SKM-1 treated with dmso at 0.1 percent for 144 hours (cell line): ENCODE measurements around the gene CLTC.
"Not testable (repeated sequence)": the region's sequence is repeated elsewhere in the genome, so short reads cannot be mapped to it uniquely, and the experiment has no call there.

ENCODE experiments used
- DNase-seq: peaks from one replicate; lab custom pipeline; 2025; ENCODE audit not compliant: unreplicated experiment; lab: John Stamatoyannopoulos, UW

The CLTC gene

GRCh38 chr17:59619298-59620063, at the start of gene CLTC:
Gene CLTC (plus strand): TSS chr17:59619895. CDS start chr17:59620132, 237 bp downstream.
- peak; percentile 91 for DNase-seq

DNA sequence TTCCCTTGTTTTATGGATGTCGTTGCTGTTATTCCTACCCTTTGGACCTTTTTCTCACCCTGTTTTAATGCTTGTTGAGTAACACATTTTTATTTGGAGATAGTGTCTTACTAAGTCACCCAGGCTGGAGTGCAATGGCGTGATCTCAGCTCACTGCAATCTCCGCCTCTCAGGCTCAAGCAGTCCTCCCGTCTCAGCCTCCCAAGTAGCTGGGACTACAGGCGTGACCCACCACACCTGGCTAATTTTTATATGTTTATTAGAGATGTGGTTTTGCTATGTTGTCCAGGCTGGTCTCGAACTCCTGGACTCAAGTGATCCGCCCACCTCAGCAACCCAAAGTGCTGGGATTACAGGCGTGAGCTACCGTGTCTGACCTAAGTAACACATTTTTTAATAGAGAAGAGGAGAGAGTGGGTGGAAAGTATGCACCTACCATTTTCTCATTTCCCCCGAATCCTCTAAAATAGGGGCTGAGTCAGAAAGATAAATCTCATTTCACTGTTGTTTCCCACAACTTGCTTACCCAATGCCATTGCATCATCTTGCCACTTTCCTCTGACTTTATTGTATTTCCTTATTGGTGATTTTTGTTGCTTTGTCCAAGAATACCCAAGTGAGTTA, 47.3 kb upstream of the CLTC start:
- peak; percentile 23 for DNase-seq

DNA sequence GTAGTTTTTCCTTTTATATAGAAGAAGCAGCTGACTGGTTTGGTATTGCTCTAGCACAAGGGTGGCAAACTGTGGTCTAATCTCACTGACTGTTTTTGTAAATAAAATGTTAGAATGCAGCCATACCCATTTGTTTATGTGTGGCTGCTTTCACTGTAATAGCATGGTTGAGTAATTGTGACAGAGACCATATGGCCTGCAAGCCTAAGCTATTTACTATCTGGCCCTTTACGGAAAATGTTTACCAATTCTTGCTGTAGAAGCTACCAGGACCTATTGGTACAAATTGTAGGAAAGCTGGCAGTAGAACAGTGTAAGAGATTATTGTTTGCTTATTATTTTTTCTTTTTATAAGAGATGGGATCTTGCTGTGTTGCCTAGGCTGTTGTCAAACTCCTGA, 35.5 kb upstream of the CLTC start:
- not testable (repeated sequence) for DNase-seq

- no peak for DNase-seq
These were observed 19.5 kb upstream of the CLTC start for GRCh38 chr17:59600169-59600568.

GRCh38 chr17:59601130-59601529, 18.6 kb upstream of the CLTC start:
- DNase-seq = no peak

GRCh38 chr17:59607061-59607460, 12.6 kb upstream of the CLTC start:
- DNase-seq = no peak

GRCh38 chr17:59607817-59608403, 11.8 kb upstream of the CLTC start:
- DNase-seq = peak; percentile 15

DNA sequence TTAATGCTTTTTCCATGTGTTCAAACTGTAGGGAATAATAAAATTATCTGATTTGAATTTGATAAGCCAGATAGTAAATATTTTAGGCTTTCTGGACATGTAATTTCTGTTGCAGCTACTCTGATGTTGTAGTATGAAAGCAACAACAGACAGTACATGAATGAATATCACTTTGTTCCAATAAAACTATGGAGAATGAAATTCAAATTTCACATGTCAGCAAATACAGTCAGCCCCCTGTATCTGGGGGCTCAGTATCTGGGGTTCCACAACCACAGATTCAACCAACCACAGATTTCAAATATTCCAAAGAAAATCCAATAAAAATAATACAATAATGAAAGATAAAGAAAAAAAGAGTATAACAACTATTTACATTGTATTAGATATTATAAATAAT, 8.2 kb upstream of the CLTC start:
- no peak for DNase-seq

DNA sequence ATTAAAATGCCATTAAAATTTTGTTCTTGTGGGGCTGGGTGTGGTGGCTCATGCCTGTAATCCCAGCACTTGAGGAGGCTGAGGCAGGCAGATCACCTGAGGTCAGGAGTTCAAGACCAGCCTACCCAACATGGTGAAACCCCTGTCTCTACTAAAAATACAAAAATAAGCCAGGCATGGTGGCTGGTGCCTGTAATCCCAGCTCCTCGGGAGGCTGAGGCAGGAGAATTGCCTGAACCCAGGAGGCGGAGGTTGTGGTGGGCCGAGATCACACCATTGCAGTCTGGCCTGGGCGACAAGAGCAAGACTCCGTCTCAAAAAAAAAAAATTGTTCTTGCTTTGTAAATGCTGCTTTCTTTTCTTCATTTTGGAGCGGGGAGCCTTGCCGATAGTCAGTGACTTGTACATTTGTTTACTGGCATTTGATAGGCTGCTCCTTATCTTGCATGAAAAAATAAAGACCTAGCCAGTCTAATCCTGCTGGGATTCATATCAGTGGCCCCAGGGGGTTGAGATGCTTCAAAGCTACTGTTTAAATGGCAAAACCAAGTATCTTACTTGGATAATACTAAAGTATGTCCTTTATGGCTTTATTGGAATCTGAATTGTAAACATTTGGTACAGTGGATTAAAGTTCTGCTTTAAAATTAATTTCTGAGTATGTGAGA, 3.3 kb upstream of the CLTC start:
- DNase-seq = no peak

GRCh38 chr17:59617156-59617732, 2.5 kb upstream of the CLTC start:
- no peak for DNase-seq

DNA sequence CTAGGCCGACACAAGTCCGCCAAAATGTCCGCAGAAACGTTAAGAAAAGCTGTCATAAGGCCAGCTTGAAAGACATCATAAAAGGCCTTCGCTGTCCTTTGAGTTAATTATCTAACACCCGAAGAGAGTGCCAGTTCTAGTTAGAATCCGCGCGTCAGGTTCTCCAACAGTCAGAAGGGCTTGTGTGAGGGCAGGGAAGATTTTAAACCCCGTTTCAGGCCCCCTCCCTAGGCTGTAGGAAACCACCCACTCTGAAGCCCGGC, 729 bp upstream of the CLTC start:
- no peak for DNase-seq

DNA sequence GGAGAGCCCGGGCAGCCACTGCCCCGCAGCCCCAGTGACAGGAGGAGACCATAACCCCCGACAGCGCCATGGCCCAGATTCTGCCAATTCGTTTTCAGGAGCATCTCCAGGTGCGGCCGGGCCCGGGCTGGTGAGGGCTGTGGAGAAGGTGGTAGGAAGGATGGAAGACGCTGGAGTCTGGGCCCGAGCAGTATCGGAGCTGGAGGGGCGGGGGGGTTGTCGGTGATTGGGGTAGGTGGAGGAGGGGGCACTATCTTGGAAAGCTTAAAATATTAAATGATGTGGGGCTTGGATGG, 317 bp downstream of the CLTC start:
- no peak for DNase-seq

GRCh38 chr17:59620518-59621259, 994 bp downstream of the CLTC start:
- DNase-seq = peak; percentile 21

DNA sequence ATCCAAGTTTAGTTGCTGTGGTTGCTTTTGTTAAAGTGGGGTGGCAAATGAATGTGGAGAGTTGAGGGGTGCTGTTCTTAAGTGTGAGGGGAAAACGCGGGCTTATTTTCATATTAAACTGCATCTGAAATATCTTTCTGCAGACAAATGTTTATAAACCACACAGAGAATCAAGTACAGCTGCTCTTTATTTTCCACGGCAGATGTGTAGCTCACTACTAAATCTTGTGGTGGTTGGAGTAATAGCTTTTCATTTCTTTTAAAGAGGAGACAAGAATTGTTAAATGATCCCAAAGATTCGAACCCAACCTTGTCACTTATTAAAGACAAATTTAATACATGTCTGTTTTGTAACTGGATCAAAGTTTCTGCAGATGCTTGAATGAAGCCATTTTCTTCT, 2.1 kb downstream of the CLTC start:
- no peak for DNase-seq

DNA sequence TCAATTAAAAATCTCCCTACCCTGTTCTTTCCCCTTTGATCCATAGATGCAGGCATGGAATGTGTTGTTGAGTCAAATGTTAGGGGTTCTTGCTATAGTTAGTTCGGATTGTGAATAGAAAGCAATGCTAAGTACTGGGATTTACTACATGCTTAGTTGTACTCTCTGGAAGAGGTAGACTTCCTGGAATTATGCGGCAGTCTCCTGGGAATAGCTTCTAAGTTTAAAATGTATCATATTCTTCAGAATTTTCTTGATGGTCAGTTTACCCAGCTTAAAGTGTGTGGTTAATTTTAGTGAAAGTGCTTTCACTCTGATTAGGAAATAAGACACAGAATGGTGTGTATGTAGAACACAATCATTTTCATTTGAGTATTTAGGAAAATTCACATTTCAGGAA, 3.5 kb downstream of the CLTC start:
- DNase-seq = no peak

- DNase-seq = no peak
These were observed 7.1 kb downstream of the CLTC start for GRCh38 chr17:59626756-59627155.

GRCh38 chr17:59627274-59627673, 7.6 kb downstream of the CLTC start:
- DNase-seq = no peak

- DNase-seq = no peak
These were observed 8.1 kb downstream of the CLTC start for GRCh38 chr17:59627770-59628171.

GRCh38 chr17:59629174-59629573, 9.5 kb downstream of the CLTC start:
- DNase-seq = no peak

- no peak for DNase-seq
These were observed 11.6 kb downstream of the CLTC start for GRCh38 chr17:59631276-59631675.

DNA sequence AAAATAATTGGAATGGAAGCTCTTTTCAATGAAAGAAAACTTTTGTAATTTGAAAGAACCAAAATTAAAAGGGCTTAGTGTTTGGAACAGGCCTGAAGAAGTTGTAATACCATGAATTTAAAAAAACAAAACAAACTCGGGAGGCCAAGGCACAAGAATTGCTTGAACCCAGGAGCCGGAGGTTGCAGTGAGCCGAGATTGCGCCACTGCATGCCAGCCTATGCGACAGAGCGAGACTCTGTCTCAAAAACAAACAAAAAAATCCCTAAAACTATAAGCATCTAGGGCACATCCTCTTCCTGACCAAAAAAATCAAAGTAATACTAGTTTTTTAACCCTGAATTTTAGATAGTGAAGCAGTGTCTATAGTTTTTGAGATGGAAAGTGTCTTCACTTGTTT, 12.7 kb downstream of the CLTC start:
- DNase-seq = no peak
